GM19463 (cell line): ENCODE measurements around the gene BCL2.
A peak's percentile ranks its signal among the peaks of the same experiment; 100 is the strongest.
"Not testable (repeated sequence)": the region's sequence is repeated elsewhere in the genome, so short reads cannot be mapped to it uniquely, and the experiment has no call there.

Experiments
- ATAC-seq: cut with Tn5 transposase; IDR thresholded peaks from one replicate; pipeline ENCODE4 v1.9.1; 2021; ENCODE audit warnings: mild to moderate bottlenecking, moderate library complexity; ENCODE audit not compliant: unreplicated experiment

Gene BCL2

DNA sequence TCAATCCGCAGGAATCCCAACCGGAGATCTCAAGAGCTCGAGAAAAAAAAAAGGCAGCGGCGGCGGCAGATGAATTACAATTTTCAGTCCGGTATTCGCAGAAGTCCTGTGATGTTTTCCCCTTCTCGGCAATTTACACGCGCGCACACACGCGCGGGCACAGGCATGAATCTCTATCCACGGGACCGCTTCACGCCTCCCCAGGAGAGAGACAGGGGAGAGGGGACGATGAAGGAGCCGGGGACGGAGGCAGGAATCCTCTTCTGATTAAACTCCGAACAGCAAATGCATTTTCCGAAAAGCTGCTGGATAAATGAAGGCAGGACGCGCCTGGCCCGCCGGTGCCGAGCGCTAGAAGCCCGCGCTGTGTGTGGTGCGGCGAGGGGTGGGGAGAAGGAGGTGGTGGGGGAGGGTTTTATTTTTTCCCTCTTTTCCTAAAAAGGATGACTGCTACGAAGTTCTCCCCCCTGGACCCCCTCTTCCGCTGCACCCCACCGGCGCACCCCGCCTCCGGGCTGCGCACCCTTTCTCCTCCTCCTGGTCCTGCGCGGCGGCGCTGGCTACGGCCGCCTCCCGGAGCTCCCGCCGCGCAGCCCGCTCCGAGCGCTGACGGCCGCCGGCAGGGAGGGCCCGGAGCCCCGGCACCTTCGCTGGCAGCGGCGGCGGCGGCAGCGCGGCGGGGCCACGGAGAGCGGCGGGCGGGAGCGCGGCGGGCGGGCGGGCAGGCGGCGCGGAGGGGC, at the start of gene BCL2:
BCL2 (minus strand) TSS at position 387 of the 740 bp plus-strand sequence.
- peak; percentile 5 for ATAC-seq

DNA sequence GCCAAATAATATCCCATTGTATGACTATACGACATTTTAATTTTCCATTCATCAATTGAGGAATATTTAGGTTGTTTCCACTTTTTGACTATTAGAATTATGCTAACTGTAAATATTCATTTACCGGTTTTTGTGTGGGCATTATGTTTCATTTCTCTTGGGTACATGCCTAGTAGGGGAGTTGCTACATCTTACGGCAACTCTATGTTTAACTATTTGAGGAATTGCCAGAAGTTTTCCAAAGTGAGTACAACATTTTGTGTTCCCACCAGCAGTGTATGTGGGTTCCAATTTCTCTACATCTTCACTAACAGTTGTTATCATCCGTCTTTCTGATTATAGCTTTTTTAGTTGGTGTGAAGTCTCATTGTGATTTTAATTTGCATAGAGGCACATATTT, 49.0 kb upstream of the BCL2 start:
- ATAC-seq = no peak

DNA sequence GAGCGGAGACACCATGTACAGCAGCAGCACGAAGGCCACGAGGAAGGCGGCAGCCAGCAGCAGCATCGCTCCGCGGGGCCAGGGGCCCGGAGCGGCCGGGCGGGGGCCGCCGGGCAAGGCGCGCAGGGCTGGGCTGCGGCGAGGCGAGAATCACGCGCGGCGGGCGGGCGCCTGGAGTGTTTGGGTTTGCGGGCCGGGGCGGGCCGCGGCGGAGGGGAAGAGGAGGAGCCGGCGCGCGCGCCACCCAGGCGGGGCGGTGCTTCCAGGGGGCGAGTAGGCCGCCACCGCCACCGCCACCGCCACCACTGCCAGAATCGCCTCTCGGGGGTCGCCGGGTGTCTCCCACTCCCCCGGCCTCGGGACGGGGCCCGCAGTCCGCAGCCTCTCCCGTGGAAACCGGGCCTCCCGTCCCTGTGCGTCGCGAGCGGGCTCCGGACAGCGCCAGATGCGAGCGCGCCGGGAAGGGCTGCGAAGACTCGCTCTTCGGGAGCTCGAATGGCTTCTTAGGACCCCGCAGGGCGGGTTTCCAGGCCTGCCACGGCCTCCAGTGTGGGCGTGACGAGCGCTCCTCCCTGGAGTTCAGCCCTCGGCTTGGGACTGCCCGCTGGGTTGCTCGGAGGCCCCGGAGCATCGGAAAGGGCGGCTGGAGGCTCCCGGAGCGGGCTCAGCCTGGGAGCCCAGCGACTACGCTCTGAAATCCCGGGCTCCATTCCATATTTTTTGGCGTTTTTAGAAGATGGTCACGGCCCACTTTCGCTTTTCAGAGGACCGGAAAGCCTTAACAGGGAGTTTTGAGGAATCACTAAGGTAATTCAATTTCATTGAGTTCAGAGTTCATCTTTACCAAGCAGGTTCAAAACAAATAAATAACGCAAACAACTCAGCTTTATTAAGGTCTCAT, 47.7 kb upstream of the BCL2 start, which contains the start of gene KDSR:
KDSR (minus strand) TSS at position 154 of the 901 bp plus-strand sequence; CDS start at position 66, 88 bp downstream.
- peak; percentile 80 for ATAC-seq

DNA sequence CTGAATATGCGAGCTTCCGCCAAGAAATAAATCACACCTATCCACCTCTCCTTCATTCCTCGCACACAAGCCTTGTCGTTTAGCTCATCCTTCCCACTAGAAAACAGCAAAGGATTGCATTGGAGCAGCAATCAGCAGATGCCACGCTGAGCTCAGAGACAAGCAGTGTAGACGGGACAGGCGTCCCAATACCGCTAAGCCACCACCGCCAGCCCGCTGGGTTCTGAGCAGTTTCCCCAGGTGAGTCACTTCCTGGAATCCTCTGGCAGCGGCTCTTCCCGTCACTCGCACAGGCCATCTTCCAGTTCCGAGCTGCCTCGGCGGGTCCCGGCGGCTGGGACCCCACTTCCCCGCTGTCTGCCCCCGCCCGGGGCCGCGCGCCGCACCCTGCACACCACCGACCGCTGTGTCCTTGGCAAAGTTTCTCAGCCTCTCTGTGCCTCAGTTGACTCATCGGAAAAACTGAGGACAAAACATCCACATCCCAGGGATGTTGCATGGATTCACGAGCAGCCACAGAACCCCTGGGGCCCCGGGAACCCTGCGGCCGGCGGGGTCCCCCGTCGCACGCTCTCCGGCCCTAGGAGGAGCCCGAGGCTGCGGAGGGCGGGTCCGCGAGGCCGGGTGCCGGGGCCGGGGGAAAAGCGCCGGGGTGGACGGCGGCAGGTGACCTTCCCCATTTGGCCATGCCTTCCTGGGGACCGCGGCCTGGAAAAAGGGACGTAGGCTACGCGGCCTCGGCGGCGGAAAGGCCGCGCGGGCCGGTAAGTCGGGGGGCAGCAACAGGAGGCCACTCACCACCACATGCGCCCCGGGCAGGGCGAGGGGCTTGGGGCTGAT, 46.9 kb upstream of the BCL2 start:
- ATAC-seq = peak; percentile 25

DNA sequence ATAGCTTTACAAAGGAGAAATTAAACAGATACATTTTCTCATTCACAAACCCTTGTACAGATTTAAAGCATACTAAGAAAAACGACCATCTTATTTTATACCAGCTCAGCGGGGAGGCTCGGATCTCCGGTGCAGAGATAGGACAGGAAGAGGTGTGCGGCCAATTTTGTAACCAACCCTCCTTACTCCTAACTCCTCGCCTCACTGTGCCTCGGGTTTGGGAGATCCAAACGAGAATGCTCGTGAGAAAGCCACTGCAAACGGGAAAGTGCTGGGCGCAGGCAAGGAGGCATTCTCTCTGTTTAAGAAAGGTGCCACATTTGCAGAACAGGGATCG, 46.3 kb upstream of the BCL2 start:
- no peak for ATAC-seq

DNA sequence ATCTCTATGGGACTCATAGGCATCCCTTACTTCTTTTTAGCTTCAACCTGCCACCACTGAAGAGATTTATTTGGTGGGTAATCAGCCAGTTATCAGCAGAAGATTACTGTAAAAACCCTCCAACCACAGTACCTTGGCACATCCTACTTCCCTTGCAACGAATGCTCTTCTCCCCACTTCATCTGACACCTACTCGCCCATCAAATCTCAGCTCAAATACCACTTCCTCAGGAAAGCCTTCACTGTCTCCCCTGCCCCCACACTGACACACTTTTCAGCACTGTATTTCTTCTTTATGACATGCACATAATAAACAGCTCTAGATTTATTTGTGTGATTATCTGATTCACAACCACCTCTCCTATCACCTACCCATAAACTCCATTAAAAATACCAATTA, 44.4 kb upstream of the BCL2 start:
- ATAC-seq = no peak

DNA sequence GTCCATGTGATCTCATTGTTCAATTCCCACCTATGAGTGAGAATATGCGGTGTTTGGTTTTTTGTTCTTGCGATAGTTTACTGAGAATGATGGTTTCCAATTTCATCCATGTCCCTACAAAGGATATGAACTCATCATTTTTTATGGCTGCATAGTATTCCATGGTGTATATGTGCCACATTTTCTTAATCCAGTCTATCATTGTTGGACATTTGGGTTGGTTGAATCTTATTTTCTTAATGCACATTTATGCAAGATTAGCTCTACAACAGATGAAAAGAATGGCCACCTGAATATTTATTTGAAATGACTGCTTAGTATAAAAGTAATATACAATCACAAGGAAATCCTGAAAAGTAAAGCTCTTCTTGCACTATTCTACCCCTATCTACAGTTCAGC, 43.9 kb upstream of the BCL2 start:
- not testable (repeated sequence) for ATAC-seq

DNA sequence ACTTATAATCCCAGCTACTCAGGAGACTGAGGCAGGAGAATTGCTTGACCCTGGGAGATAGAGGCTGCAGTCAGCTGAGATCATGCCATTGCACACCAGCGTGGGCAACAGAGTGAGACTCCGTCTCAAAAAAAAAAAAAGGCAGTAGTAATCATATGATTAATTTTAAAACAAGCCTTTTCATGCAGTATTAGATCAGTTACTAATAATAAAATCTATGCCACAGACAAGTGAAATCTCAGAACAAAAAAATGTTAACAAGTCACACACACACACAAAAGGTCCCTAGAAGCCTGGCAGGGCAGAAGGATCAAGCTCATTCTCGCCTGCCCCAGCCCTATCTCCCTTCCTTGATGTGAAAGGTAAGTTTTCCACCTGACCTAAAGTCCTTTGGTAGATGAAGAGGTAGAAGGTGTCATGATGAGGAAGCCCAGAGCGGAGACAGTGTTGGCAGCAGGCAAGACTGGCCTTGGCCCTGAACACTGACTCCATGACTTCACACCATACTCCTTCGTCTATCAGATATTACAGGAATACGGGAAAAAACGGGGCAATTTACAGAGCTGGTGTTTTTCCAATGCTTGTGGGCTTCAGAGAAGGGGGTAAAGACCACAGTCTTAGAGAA, 36.8 kb upstream of the BCL2 start:
- ATAC-seq = no peak

DNA sequence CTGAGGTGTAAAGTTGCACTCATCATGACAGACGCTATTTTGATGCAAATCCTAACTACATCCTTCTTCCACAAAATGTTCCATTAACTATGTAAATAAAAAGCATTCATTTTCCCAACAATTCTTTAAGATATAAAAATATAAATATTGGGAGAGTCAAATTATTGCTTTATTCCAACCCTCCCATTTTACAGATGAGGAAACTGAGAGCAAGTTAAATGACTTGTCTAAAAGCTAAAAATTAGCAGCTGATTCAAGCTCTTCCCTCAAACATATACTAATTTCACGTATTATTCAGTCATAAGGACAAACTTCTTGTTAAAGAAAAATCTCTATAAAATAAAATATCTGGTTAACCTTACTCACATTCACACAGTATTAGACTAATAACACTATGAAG, 30.7 kb upstream of the BCL2 start:
- no peak for ATAC-seq

DNA sequence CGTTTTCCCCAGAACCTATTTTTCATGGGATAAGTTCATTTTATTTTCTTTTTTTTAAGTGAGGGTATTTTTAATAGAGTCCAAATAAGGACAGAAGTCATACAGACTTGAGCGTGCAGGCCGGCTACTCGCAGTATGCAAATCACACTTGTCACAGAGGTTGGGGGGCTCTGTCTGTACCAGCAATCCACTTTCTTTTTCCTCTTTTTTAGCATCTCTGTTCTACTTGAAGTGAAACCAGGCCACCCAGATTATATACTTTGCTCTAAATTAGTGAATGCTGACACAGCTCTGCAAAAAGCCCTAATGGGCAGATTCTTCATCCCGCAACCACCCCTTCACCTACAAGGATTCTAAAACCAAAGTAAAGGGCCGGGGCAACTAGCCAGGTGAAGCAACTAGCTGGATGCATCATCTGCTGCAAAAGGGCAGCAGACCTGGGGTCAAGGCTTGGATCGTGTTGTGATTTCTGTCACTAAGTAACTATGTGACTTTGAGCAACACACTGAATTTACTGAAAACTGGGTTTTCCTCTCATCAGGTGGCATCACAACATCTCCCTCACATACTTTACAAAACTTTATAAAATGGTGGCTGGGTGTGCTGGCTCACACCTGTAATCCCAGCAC, 29.1 kb upstream of the BCL2 start:
- ATAC-seq = peak; percentile 68

DNA sequence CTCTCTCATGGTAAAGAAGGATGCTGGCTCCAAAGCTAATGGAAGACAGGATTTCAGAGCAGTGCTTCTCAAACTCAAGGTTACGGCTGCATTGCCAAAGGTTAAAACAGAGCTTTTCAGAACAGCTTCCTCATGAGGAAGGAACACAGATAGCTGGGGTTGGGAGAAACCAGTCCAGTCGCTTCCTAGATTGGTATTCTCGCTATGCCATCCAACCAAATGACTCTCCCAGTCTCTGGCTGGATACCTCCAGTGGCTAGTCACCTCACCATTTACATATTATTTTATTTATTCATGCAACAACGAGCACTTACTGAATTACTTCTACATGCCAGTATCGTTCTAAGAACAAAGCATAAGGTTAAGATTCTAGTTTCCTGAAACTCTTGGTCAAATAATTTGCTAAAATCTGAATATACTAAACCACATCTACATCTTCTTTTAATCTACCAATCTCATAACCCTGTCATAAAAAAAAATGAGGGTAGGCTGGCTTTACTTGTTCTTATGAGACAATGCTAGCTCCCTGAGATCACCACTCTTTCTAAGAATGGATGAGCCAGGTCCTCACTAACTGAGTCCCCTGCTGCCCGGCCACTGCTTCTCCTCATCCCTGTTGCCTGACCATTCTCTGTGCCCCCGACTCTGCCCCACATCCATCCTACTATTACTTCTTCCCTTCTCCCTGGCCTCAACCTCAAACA, 27.1 kb upstream of the BCL2 start:
- ATAC-seq = no peak

DNA sequence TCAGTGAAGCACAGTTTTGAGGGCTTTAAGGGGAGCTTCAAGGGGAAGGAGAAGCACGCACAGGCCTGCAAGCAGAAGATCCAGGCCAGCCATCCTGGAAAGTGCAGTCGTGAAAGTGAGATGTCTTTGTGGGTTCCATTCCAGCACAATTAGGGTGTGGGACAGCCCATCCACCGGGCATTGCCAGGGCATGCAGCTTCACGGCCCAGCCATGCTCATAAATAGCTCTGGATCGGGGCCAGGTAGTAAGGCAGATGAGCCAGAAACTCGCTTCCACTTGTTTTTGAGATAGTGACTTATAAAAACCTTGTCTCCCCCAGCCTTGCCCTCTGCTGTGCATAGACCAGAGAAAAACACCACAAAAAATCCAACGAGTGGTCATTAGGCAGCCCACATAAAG, 26.5 kb upstream of the BCL2 start:
- no peak for ATAC-seq

DNA sequence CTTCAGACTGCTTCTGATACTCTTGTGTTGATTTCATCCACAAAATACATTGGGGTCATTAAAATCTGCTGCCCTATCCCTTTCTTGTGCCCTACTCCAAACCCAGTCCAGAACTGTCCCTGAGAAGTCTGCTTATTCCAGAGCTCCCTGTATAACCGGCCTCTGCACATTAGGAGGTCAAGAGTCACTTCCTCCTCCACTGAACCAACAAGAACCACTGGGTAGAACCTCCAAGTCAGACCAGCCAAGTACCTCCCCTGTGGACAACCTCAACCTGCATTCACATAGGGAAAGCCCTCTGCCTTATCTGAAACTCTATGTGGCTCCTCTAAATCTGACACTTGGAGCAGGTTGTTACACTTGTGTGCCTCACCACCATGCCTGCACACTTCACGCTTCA, 25.3 kb upstream of the BCL2 start:
- ATAC-seq = no peak

DNA sequence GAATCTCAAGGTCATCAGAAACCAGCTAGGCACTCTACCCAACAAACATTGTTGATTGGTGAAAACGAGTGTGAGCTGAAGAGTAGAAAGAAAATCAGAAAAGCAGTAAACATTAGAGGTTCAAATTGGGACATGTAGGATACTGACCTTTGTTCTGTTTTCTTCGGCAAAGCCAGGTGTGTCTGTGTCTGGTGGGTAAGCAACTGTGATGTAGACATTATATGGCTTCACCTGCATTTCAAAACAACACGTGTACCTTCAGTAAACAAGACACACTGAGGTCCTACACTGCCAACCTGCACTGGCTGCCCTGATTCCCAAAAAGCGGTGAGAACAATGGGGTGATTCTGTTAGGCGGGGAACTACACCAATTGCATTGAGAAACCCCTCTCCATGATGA, 24.7 kb upstream of the BCL2 start:
- ATAC-seq = no peak

DNA sequence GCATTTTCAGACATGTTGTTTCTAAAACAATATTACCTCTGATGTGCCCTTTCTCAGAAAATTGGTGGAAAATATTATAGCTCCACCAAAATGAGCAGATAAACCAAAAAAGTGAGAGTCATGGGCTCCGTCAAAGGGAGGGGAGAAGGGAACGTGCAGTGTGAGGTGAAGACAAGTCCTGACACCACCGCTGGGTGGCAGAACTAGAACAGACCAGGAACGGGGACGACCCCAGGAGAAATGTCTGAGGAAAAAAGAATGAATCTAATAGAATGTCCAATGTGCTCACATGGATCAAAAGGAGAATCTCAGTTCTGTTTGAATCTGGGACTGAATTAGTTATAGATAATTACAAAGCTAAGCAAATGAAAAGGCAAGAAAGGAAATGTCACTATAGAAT, 22.6 kb upstream of the BCL2 start:
- ATAC-seq = no peak

DNA sequence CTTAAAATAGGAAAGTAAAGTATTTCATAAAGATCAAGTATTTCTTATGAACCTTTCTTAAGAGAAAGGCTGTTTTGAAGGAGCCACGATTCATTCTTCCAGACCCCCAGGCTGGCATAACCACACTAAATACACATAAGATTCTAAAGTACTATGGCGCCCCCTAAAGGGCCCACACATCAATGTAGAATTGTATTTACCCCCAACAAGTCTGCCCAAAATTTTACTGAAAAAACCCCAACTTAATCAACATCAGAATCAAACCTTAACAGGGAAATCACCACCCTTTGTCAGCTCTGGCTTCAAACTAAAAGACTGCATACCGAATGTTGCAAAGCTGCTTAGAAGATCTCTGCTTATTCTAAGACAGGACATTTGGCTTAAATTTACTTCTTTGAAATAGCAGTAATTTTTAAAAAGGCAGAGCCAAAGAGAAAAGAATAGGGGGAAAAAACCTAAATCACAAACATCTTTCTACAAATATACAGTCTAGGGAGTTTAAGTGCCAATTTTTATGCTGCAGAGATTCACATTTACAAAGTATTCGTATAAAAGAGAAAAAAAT, 20.4 kb upstream of the BCL2 start:
- ATAC-seq = no peak

DNA sequence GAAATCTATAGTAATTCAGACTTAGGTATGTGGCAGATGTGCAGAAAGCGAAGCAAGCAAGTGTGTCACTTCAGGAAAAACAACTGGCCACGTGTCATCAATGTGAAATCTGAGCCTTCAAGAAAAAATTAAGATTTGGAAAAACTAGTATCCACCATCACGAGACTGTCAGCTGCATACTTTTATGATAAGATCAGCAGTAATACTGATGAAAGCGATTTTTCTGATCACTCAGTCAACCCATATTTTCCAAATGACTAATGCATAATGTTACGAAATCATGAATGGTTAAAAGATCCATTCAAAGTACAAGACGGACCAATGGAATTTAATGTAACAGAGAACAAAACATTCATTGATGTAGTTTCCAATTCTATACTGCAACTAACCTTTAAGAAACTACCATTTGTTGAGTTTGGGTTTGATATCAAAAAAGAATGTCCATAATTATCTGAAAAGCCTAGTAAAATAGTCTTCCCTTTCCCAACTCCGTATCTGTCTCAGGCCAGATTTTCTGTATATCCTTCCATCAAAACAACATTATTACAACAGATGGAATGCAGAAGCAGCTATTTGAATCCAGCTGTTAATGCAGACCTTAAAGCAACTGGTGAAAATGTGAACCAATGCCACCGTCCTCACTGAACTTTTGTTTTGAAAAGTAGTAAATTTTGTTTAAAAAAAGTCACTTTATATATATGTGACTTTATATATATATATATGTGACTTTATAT, 17.0 kb upstream of the BCL2 start:
- no peak for ATAC-seq

DNA sequence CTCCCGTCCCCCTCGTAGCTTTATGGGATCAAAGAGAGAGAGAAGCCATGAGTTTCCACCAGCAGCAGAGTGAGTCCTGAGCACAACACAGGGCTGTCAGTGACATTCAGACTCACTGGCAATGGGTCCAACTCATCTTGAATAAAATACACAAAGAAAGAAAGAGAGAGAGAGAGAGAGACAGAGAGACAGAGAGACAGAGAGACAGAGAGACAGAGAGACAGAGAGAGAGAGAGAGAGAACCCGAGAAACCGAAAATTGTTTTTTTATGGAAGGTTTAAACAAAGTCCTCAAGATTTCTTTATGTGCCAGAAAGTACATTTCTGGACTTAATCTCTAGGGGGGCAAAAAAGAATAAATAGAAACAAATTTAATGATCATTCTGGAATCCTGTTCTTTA, 11.5 kb upstream of the BCL2 start:
- no peak for ATAC-seq
